Kidney epithelial cell (primary cell): ENCODE measurements around the gene HIBADH. TPM values are rescaled to one million over a fixed set of nuclear protein-coding genes. Genes with fewer than 3 reads are reported as not detected.

Experiments used
- DNase-seq: peaks from one replicate; pipeline ENCODE4 v3.0.0-alpha.2; 2010; ENCODE audit warnings: low read depth
- H3K27me3 ChIP-seq: 2 replicates; pipeline ENCODE4 v1.6.0; 2011; ENCODE audit warnings: low read length; ENCODE audit not compliant: control insufficient read depth, insufficient read depth
- H3K36me3 ChIP-seq: 2 replicates; pipeline ENCODE4 v1.5.1; 2011; ENCODE audit warnings: low read length; ENCODE audit not compliant: control insufficient read depth, insufficient read depth
- H3K4me3 ChIP-seq: 2 replicates; pipeline ENCODE4 v1.5.1; 2011; ENCODE audit warnings: low read depth, mild to moderate bottlenecking, control low read depth, low read length
- CTCF ChIP-seq: IDR thresholded peaks from 2 replicates; pipeline ENCODE4 v1.5.1; 2011; ENCODE audit warnings: mild to moderate bottlenecking, moderate library complexity, low read length, control low read depth, inconsistent platforms; ENCODE audit not compliant: insufficient read depth, poor library complexity, severe bottlenecking
- total RNA-seq: library from RNA; depleted of rRNA; stranded (reverse); fragments of >200 nt; gene quantifications from 2 replicates; pipeline ENCODE4 v1.2.3, GENCODE V29; 2015

HIBADH gene
- total RNA-seq, 1 donor from 2014 or later: 44.3 TPM

GRCh38 chr7:27608776-27609495, 53.7 kb downstream of the HIBADH start:
- H3K36me3 ChIP-seq: no peaks in the 10 kb centered on the region
- no peaks in the 10 kb centered on the region for H3K27me3 ChIP-seq
- DNase-seq: no peak
- TF ChIP-seq CTCF: no peak
- H3K4me3 ChIP-seq: no peak overlapping the region

- DNase-seq: no peak
- no peaks in the 10 kb centered on the region for H3K36me3 ChIP-seq
- no peaks in the 10 kb centered on the region for H3K27me3 ChIP-seq
- no peak overlapping the region for H3K4me3 ChIP-seq
- TF ChIP-seq CTCF: no peak
These were observed 55.5 kb downstream of the HIBADH start for GRCh38 chr7:27607210-27607606.

DNA sequence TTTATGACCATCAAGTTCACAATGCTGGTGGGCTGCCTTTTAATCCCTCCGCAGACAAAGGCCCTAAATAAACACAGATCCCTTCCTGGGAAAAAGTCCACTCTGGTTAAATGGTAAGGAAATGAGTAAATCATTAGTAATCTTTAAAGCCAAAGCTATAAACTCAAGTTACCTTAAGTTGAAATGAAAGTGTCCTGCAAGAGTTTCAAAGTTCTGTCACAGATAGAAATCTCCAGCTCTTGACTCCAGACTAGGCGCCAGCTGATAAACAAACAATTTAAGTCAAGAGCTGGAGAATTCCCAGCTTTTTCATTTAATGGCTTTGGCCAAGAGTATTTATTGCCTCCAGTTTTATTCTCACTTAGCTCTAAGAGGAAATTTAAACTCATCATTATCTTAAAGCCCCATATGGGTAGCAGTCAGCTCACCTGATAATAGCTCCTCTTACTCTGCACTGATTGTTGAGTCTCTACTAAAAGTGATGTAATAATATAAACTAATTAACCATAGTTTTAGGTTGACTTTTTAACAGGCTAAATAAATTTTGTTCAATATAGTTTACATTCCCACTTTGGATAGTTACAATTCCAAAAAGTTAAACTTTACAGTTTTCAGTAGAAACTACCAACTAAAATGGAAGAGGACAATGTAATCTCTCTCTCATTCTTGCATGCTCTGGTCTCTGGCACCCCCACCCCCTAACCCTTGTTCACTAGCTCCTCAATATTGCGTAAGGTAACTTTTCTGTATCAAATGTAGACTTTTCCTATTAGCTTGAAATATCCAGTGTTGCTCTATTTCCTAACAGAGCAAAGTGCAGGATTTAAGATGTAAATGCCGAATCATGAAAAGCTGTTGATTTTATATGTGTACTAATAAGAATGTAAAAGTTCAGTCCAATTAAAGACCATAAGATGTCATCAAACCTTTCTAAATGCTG, 56.1 kb downstream of the HIBADH start:
- DNase-seq: peak; percentile 41
- H3K4me3 ChIP-seq: no peak overlapping the region

GRCh38 chr7:27605689-27606269, 56.9 kb downstream of the HIBADH start:
- peak; percentile 52 for TF ChIP-seq CTCF
- Histone ChIP-seq H3K4me3 (no peak overlapping the region), H3K27me3 (no peaks in the 10 kb centered on the region), H3K36me3 (no peaks in the 10 kb centered on the region)
- no peak for DNase-seq

More for the DNA sequence above, 56.1 kb downstream of the HIBADH start:
- no peak for TF ChIP-seq CTCF
- H3K27me3 ChIP-seq: no peaks in the 10 kb centered on the region
- H3K36me3 ChIP-seq: no peaks in the 10 kb centered on the region

DNA sequence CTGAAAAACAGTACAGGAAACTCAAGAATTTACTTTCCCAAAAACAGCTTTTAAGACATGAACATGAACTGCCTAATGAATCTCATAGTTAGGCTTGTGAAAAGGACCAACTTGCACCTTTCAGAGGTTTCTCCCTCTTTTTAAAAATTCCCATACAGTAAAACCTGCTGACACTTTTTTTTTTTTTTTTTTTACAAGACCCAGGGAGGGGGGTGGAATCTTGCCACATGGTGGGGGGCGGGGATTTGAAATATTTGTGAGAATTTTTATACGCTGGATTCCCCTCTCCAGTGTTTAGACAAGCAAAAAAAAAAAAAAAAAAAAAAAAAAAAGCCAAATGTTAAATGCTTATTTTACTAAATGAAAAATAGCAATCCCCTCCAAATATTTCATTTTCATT, 57.4 kb downstream of the HIBADH start:
- TF ChIP-seq CTCF: no peak
- Histone ChIP-seq H3K4me3 (no peak overlapping the region), H3K27me3 (no peaks in the 10 kb centered on the region), H3K36me3 (no peaks in the 10 kb centered on the region)
- no peak for DNase-seq
